LHCN-M2 (cell line): ENCODE data around the gene RBM33. TPM values are rescaled to one million over a fixed set of nuclear protein-coding genes. Genes with fewer than 3 reads are reported as not detected.
"Not testable (repeated sequence)": the region's sequence is repeated elsewhere in the genome, so short reads cannot be mapped to it uniquely, and the experiment has no call there.

Source experiments
- DNase-seq: peaks from one replicate; pipeline ENCODE4 v3.0.0-alpha.2; 2012; ENCODE audit warnings: low read depth
- total RNA-seq: library from RNA; depleted of rRNA; stranded (reverse); fragments of >200 nt; gene quantifications from 2 replicates; pipeline ENCODE4 v1.2.3, GENCODE V29; 2014

RBM33 gene
- total RNA-seq, 1 experiment from 2014 or later, result 30.8 TPM

DNA sequence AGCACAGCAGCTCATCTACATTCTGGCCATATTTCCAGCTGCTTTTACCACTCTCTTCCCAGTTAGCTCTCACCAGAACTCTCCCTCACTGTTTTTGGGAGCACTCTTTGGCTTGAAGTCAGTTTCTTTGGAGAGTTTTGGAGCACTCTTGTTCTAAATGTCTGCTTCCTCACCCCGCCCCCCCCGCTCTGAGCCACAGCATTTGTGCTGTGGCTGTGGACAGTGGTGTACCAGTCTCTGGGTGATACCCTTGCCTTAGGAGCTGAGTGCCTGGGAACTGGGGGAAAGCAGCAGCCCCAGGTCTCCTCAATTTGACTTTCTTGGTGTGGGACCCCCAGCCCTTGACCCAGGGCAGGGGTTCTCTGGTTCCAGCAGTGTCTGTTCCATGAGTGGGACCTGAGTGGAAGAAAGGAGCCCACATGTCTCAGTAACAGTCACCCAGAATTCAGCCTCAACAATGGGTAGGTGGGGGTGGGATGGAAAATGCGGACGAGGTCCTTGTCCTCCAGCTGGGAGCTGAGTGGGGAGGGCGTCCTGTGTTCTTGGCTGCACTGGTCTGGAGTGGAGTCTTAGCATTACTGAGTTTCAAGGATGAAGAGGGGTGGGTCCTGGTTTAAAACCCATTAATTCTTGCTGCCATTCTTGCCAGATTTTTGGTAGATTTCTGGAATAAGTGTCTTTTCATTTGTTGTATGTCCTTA, 18.0 kb downstream of the RBM33 start:
- no peak for DNase-seq

DNA sequence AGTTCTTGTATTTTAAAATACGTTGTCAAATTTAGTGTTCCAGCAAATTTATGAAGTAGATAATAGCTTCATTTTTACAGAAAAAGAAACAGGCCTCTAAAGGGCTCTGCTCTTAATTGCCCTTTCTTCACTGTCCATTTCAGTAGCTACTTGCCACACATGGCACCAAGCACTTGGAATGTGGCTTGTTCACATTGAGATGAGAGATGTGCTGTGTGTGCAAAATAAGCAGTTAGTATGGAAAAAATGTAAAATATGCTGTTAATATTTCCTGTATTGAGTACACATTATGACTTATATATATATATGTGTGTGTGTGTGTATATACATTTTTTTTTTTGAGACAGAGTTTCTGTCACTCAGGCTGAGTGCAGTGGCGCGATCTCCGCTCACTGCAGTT, 19.5 kb downstream of the RBM33 start:
- DNase-seq, result no peak

DNA sequence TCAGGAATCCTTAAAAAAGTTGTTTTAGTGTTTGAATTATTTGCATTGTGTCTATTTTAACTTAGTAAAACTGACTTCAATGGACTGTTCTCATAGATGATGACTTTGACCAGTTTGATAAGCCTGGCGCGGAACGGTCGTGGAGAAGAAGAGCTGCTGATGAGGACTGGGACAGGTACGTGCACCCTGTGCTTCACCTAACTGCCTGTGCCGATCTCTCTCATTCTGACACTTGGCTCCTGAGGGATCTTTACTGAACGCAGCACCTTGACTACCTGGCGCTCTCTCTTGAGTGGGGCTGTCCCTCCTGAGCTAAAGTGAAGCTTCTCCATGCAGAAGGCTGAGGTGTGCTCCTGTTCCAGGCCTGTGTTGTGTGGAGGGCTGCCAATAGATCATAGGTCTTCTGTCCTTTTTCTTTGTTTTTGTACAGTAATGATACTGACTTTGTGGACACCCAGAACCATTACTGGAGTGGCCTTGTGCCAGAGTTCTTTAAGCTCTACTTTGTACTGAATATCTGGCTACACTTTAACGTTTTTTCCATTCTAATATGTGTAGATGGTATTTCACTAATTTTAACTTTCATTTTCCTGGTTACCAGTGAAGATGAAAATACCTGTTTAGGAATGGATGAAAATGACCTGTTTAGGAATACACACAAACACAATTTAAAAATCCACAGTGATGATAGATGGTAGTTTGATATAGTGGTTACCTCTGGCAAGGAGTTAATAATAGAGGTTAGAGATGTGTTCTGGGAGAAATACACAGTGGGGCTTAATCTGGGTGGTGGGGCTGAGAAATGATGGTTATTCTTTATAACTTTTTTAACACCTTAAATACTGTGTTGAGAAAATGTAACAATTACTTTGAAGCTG, 20.9 kb downstream of the RBM33 start:
- no peak for DNase-seq

DNA sequence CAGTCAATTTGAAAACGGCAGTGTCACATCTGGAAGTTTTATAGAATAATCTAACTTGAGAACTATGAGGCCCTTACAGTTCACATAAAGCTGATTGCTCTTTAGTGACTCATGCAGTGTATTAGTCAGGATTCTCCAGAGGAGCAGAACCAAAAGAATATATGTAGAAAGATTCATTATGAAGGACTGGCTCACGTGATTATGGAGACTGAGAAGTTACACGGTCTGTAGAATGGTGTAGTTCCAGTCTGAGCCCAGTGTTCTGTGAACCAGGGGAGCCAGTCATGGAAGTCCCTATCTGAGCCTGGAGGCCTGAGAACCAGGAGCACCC, 21.5 kb downstream of the RBM33 start:
- peak; percentile 88 for DNase-seq

DNA sequence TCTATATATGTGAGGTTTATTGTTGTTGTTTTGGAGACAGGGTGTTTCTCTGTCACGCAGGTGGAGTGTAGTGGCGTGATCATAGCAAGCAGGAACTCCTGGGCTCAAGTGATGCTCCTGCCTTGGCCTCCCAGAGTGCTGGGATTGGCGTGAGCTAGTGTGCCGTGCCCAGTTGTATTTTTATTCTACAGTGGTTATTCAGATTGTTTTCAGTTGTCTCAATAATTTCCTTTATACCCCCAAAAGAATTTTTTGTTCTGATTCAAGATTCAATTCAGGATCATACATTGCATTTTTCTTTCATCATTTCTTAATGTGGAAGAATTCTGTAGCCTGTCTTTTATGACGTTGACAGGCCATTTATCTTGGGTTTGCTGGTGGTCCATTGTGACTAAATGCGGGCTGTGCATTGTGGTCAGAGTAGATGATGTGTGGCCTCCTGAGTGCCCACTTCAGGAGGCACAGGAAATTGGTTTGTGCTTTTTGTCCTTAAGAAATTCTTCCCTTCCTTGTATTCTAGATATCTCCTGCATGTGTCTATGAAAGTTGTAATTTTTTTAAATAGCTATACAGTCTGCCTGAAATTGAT, 22.9 kb downstream of the RBM33 start:
- no peak for DNase-seq

DNA sequence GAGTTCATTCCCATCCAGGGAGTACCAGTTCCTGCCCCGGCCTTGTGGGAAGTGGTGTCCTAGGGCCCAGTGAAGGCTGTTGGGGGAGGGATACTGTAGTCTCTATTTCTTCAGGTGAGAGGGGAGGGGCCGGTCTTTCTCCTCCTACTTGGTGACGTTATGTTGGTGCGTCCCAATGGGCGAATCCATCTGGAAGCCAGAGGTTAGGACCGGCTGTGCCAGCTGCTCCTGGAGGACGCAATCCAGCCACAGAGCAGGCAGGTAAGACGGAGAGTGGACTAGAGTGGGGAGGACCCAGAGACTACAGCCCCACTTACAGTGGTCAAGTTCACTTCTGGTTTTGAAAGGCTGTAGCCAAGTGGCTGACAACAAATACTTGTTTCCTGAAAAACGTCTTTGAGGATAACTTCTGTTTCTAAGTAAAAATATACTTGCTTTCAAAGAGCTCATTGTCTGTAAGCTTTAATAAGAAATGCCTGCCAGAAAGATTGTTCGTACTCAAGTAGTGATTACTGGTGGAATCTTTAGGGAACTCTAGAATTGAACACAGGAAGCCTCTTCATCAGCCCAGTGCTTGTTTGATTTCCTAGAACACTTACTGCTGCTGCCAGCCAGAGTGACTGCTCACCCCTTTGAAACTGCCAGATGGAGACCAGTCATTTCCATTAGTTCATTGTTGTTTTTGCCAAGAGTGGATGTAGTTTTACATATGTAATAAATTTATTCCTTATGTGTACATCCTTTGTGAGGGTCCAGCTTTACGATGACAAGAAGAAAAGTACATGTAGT, 25.4 kb downstream of the RBM33 start:
- DNase-seq, result no peak

DNA sequence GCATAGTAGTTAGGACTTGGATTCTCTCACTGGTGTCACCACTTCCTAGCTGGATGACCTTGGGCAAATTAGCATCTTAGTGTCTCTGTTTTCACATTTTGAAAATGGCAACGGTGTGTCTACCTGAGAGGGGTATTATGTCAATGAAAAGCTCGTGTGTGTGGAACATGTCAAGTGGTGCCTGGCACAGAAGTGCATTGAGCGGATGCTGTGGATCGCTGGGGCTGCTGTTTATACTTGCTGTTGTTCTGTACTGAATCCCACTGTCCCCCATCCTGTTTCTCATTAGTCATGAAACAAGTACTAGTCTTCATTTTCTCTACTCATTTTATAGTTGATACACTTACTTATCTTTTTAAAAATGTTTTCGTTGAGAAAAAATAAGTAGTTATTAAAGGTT, 26.1 kb downstream of the RBM33 start:
- DNase-seq, result no peak

DNA sequence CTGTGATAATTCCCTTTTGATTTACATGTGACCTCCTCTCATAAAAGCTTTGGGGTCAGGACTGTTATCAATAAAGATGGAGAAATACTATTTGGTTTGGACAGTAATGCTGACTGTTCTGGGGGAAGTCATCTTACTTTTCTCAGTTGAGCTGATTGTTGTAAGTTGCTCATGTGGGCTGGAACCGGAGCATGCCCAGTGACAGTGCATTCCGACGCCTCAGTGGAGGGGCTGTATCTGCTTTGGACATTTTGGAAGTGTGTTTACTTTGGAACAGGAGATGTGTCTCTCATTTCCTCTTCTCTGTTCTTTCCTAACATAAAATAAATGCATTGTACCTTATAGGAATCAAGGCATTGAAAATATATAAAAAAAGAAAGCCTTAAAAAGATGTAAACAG, 30.1 kb downstream of the RBM33 start:
- no peak for DNase-seq

DNA sequence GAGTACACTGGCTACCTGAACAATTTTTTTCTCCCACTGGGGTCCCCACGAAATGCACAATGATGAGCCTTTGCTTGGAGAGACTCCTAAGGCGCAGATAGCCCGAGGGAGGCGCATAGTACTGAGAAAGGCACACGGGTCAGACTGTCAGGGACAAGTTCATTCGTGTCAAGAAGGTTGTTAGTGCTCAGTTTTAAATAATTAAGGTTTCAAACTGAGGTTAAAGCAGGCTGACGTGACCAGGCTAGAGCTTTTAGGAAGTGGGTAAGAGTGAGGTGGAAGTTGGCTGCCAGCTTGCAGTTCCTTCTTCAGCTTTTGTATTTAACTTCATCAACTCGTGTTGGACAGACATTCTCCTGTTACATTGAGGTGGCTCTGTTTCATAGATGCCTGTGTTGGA, 31.6 kb downstream of the RBM33 start:
- no peak for DNase-seq

DNA sequence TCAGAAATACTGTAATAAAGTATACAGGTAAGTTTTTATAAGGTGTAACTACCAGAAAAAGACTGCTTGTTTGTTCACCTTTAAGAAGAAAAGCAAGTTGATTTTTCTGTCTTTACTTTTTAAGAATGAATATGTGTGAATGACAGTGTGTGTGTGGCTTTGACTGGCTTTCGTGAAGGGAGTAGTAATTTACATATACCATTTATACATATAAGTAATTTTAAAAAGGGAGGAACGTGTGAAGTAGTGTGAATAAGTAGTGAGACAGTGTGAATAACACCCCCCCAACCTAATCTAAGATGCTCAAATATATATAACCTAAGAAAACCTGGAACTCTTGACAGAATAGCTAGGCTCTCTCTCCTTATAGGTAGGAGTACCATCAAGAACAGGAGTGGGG, 33.2 kb downstream of the RBM33 start:
- DNase-seq, result no peak

DNA sequence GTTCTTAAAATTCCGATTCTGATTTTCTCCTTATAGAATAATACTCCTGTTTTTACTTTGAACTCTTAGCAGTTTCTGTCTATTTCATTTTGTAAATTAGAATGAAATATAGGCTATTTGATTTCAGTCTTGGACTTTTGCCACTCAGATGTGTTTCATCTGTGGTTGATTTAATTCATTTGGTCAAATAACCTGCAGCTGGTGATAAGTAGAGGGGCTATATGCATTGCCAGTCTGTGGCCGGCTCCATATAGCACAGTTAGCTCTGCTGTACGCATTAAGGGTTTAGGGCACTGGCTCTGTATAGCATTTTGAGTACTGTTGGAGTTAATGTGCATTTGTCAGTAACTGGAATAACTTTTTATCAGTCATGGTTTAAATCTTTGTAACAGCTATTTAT, 35.7 kb downstream of the RBM33 start:
- no peak for DNase-seq

DNA sequence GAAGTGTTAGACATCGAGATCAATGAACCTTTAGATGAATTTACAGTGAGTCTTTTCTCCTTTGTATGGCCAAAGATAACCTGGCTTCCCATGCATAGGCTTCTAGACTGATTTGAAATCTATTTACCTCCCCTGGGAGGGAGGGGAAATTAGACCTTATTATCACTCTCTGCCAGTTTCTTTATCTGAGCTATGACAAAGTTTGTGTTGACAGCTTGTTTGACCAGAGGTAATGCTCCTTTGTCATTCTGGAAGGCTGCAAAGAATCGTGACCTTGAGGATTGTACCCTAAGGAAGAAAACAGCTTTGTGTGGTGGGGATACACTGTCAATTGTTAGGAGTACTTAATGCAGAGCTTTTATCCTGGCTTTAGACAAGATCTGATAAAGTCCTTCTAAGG, 36.4 kb downstream of the RBM33 start:
- no peak for DNase-seq

DNA sequence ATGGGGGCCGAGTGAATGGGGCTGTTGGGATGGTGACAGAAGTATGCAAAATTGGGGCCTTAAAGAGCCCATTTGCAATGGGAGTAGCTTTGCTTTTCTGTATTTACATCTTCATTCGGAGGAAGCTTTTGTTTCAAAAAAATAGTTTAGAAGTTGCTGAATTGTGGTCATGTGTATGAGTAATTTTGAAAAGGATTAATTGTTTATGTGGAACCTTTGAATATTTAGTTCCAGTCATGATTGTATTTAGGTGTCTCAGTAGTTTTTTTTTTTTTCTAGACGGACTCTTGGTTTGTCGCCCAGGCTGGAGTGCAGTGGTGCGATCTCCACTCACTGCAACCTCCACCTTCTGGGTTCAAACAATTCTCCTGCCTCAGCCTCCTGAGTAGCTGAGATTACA, 37.2 kb downstream of the RBM33 start:
- no peak for DNase-seq

DNA sequence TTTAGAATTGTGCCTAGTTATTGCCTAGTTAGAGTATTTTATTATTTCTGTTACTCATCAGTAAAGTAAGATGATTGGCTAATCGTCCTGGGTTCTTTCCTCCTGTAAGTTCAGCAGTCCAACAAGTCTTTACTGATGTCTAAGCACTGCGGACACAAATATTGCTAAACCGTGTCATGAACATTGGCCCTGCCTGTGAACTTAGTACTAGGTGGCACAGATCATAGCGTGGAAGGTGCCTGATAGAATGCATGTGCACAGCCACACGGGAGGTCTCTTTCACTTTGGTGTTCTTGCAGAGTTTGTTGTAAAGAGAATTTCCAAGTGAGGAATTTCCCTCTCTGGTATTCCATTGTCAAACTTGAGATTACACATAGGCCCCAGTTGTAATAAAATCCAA, 38.0 kb downstream of the RBM33 start:
- no peak for DNase-seq

DNA sequence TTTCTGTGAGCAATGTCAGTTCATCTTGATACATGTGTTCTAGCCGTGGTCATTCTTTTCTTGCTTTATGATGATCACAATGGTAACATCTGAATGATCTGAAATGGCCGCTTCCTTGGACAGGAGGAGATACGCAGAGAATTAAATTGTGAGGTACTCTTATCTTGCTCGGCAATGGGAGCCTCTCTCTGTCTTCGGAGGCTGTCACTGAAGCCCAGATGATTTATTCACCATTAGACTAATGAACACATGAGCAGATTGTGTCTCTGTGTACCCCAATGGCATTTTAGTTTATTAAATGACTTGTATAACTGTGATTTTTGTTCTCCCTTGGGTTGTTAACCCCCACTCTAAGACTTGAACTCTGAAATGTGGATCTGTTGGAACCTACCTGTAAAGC, 38.6 kb downstream of the RBM33 start:
- DNase-seq, result no peak

DNA sequence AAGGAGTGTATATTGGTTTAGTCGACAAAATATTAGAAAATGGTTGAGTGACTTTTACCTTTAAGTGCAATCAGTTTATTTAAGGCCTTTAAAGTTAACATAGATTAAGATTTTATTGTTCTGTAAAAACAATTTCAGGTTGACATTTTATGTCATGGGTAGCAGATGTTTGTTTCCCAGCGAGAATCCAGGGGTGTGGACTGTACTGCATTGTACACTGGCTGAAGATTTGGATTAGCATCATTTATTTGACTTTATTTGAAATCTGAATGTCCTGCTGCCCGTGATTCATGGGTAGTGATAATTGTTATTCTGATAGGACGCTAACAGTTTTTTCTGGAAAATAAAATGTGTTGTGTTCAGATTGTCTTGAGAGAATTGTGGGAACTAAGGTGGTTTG, 39.3 kb downstream of the RBM33 start:
- DNase-seq, result no peak

DNA sequence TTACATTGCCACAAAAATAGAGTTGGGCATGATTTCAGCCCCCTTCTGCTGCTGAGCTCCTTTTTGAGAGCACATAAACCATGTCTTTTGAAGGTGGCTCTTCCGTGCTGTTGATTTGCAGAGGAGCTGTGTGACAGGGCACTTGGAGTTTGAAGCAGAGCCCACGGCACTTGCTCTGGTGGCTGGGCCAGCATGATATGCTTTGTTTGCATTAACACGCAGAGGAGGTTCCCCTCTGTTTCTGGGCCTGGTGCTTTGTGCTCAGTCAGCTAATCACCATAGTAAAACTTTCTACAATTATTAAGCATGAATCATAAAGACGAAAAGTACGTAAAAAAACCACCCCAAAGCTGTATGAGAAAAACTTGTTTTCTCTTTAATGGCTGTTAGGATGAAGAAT, 40.1 kb downstream of the RBM33 start:
- no peak for DNase-seq

DNA sequence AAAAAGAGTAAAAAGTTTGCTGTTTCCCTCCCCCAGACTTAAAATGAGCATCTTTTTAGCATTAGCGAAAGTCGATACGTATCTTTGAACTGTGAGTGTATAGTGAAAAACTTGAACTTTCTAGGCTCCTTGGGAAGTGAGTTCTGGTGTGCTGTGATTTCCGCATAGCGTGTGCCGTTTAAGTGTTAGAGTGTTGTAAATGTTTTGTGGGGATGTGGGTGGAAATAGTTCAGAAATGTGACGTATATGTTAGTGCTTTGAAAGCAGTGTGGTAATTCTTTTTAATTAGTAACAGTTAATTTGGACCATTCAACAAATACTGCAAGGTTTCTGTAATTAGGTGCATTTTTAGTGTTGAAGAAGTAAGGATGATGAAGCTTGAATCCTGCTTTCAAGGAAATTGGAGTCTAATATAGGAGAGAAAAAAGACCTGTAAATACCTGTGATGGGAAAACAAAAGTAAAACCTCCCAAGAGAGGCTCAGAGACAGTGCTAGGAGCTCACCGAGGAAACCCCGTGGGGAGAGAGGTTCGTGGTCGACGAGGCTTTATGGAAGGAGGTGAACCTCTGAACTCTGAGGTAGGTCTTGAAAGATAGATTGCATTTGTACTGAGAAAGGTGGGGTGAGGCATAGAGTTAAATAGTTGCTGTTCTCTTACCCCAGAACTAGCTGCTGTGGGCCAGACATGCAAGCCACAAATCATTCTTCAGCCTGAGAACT, 40.8 kb downstream of the RBM33 start:
- no peak for DNase-seq

DNA sequence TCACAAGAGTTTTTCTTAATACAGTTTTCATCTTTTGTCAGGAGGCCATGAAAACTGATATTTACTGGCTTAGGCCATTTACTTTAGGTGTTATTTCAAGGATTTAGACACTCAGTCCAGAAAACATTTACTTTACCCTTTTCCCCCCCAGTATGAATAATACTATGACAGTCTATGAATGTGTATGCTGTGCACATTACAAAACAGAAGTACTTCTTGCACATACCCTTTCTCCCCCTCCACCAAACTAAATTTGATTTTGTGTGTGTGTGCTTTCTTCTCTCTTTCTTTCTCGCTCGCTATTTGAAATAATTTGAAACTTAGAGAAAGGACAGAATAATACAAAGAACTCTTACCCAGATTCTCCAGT, 41.3 kb downstream of the RBM33 start:
- DNase-seq, result no peak

DNA sequence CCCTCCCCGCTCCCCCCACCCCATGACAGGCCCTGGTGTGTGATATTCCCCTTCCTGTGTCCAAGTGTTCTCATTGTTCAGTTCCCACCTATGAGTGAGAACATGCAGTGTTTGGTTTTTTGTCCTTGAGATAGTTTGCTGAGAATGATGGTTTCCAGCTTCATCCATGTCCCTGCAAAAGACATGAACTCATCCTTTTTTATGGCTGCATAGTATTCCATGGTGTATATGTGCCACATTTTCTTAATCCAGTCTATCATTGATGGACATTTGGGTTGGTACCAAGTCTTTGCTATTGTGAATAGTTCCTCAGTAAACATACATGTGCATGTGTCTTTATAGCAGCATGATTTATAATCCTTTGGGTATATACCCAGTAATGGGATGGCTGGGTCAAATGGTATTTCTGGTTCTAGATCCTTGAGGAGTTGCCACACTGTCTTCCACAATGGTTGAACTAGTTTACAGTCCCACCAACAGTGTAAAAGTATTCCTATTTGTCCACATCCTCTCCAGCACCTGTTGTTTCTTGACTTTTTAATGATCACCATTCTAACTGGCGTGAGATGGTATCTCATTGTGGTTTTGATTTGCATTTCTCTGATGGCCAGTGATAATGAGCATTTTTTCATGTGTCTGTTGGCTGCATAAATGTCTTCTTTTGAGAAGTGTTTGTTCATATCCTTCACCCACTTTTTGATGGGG, 42.3 kb downstream of the RBM33 start:
- not testable (repeated sequence) for DNase-seq

DNA sequence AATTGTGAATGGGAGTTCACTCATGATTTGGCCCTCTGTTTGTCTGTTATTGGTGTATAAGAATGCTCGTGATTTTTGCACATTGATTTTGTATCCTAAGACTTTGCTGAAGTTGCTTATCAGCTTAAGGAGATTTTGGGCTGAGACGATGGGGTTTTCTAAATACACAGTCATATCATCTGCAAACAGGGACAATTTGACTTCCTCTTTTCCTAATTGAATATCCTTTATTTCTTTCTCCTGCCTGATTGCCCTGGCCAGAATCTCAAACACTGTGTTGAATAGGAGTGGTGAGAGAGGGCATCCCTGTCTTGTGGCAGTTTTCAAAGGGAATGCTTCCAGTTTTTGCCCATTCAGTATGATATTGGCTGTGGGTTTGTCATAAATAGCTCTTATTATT, 43.8 kb downstream of the RBM33 start:
- not testable (repeated sequence) for DNase-seq
